Tibial nerve (tissue), 4 donors: ENCODE measurements around the gene SPRYD3. TPM values are rescaled to one million over a fixed set of nuclear protein-coding genes. Genes with fewer than 3 reads are reported as not detected.

Source experiments
- DNase-seq, 2 donors: peaks; one replicate each; pipeline ENCODE4 v3.0.0-alpha.2; 2019; ENCODE audit warnings: low spot score in 2 of 2
- H3K27ac ChIP-seq, 4 donors: fragments of 200-600 bp; sonication (generic) in 3 of 4; one replicate each; pipeline ENCODE4 v1.5.1; 2017 to 2019; ENCODE audit warnings: mild to moderate bottlenecking in 1 of 4
- H3K27me3 ChIP-seq, 2 donors: fragments of 200-600 bp; sonication (generic) in 1 of 2; one replicate each; pipeline versions ENCODE4 v1.5.1 to v1.6.0; 2017 to 2019
- H3K36me3 ChIP-seq, 3 donors: fragments of 200-600 bp; sonication (generic); one replicate each; pipeline ENCODE4 v1.5.1; 2018 to 2019
- H3K4me1 ChIP-seq, 4 donors: fragments of 200-600 bp; sonication (generic) in 3 of 4; one replicate each; pipeline ENCODE4 v1.5.1; 2017 to 2019
- H3K4me3 ChIP-seq, 4 donors: fragments of 200-600 bp; sonication (generic) in 3 of 4; one replicate each; pipeline ENCODE4 v1.5.1; 2017 to 2019; ENCODE audit warnings: mild to moderate bottlenecking in 1 of 4, moderate library complexity in 1 of 4
- H3K9me3 ChIP-seq, 4 donors: fragments of 200-600 bp; sonication (generic) in 3 of 4; one replicate each; pipeline ENCODE4 v1.5.1; 2017 to 2019
- EP300 ChIP-seq, 2 donors: sonication (generic); formaldehyde crosslinking; IDR thresholded peaks; one replicate each; pipeline ENCODE4 v1.6.1; 2017; ENCODE audit warnings: antibody characterized with exemption in 2 of 2, mild to moderate bottlenecking in 1 of 2
- POLR2A ChIP-seq, 2 donors: fragments of 450-650 bp; IDR thresholded peaks; one replicate each; pipeline ENCODE4 v1.6.1; 2017; ENCODE audit warnings: antibody characterized with exemption in 2 of 2, mild to moderate bottlenecking in 2 of 2, moderate library complexity in 2 of 2
- WGBS, 2 donors: methylation state at CpG; one replicate each; pipeline ENCODE4 v1.1.5; 2018; 5-methylcytosine and 5-hydroxymethylcytosine counted together
- total RNA-seq, 4 donors: library from RNA; depleted of rRNA; stranded (reverse); fragments of >200 nt; gene quantifications; one replicate each; pipeline ENCODE4 v1.1.0, GENCODE V29; 2016
- TF ChIP-seq, protein P1 (sequence below), 5 experiments: fragments of 200-600 bp in 3 of 5; fragments of 450-650 bp in 2 of 5; sonication (generic) in 3 of 5; IDR thresholded peaks; one replicate each; pipeline ENCODE4 v1.5.1; 2016 to 2019; ENCODE audit warnings: antibody characterized with exemption in 5 of 5, mild to moderate bottlenecking in 3 of 5, moderate library complexity in 2 of 5

SPRYD3 gene
- total RNA-seq, 4 donors from 2014 or later: 51.8 to 57.0 (median 54.3) TPM

DNA sequence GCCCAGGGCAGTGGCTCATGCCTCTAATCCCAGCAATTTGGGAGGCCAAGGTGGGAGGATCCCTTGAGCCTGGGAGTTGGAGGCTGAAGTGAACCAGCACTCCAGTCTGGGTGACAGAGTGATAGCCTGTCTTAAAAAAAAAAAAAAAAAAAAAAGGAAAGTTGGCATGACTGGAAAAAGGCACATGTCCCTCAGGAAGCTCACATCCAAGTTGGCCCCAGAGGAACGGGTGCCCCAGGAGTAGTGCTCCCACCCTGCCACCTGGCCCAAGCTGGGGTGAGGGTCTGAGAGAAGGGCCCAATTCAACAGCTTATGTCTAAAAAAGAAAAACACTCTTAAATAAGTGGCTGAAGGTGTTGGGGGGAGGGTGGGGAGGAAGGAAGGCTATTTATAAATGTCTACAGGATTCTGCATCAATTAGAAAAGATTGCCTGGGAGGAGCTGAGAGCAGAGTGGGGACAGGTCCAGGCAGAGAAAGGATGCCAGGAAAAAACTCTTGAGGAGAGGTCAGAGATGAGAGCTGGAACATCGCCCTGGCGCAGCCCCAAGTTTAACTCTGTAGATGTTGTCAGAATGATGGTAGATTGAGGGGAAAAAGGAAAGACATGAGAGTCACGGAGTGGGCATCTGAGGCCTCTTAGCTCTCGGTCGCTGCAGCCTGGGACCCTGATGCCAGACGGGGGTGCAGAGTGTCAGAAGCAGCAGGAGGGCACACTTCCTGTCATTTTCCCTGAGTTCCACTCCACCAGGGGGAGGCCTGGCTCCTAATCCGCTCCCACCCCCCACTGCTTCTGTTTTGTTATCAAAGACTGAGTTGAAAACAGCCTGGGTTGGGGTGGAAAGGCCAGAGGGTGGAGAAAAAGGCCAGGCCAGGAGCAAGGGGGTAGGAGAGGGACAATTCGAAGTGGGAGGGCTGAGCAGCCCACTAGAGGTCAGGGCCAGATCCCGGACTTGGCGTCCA, 7.3 kb downstream of the SPRYD3 start:
- peaks cover 0 to 98% (median 66%) of the 10 kb centered on the region in 4 donors for H3K4me1 ChIP-seq
- no peaks in the 10 kb centered on the region for H3K27me3 ChIP-seq
- no peaks in the 10 kb centered on the region for H3K9me3 ChIP-seq
- 12 to 20% methylated on average over 11 of the region's 11 CpGs for WGBS, 2 donors
- TF ChIP-seq, protein P1, sequence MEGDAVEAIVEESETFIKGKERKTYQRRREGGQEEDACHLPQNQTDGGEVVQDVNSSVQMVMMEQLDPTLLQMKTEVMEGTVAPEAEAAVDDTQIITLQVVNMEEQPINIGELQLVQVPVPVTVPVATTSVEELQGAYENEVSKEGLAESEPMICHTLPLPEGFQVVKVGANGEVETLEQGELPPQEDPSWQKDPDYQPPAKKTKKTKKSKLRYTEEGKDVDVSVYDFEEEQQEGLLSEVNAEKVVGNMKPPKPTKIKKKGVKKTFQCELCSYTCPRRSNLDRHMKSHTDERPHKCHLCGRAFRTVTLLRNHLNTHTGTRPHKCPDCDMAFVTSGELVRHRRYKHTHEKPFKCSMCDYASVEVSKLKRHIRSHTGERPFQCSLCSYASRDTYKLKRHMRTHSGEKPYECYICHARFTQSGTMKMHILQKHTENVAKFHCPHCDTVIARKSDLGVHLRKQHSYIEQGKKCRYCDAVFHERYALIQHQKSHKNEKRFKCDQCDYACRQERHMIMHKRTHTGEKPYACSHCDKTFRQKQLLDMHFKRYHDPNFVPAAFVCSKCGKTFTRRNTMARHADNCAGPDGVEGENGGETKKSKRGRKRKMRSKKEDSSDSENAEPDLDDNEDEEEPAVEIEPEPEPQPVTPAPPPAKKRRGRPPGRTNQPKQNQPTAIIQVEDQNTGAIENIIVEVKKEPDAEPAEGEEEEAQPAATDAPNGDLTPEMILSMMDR (IDR thresholded peaks at IDR 0.05): peak in 2 of 5 experiments; percentile 14 to 35
- TF ChIP-seq EP300 (IDR thresholded peaks at IDR 0.05): peak in 1 of 2 donors; percentile 73
- TF ChIP-seq POLR2A (IDR thresholded peaks at IDR 0.05): no peak
- peaks cover 0 to 49% (median 0%) of the 10 kb centered on the region in 3 donors for H3K36me3 ChIP-seq
- DNase-seq: peak; percentile 83 to 91
- H3K27ac ChIP-seq: peak overlapping the region; percentile 75 to 100 (median 91)
- H3K4me3 ChIP-seq: peak overlapping the region in 1 of 4 donors; percentile 30

DNA sequence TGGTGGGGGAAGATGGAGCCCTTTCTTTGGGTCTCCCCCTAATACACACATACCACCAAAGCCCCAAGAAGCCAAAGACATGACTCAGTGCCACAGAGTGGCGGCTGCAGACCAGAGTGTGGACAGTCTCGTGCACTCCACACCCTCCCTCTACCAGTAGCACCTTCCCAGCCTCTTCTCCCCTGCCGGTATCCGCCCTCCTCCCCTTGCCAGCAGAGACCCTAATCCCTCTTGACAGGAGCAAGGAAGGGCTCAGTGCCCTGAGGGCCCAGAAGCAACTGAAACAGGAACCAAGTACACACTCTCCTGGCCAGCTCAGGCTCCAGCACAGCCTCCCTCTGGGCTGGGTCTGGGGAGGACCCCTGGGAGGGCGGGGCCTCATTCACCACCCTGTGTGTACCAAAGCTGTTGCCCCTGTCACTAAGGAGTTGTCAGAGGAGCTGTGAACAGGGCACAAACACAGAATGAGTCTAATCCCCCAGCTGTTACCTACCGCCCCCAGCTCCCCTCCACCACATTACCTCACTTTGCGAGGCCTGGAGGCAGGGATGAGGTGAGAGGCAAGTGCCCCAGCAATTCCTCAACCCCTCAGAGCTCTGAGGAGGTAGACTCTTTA, 8.2 kb downstream of the SPRYD3 start:
- H3K27ac ChIP-seq: peak overlapping the region; percentile 75 to 100 (median 91)
- no peak for TF ChIP-seq EP300 (IDR thresholded peaks at IDR 0.05)
- TF ChIP-seq POLR2A (IDR thresholded peaks at IDR 0.05): no peak
- TF ChIP-seq, protein P1 (IDR thresholded peaks at IDR 0.05): no peak
- no peaks in the 10 kb centered on the region for H3K9me3 ChIP-seq
- DNase-seq: no peak
- H3K4me3 ChIP-seq: no peak overlapping the region
- H3K36me3 ChIP-seq: peaks cover 0 to 48% (median 0%) of the 10 kb centered on the region in 3 donors
- 62 to 68% methylated on average over 7 of the region's 7 CpGs for WGBS, 2 donors
- H3K27me3 ChIP-seq: no peaks in the 10 kb centered on the region
- H3K4me1 ChIP-seq: peaks cover 0 to 100% (median 73%) of the 10 kb centered on the region in 4 donors

DNA sequence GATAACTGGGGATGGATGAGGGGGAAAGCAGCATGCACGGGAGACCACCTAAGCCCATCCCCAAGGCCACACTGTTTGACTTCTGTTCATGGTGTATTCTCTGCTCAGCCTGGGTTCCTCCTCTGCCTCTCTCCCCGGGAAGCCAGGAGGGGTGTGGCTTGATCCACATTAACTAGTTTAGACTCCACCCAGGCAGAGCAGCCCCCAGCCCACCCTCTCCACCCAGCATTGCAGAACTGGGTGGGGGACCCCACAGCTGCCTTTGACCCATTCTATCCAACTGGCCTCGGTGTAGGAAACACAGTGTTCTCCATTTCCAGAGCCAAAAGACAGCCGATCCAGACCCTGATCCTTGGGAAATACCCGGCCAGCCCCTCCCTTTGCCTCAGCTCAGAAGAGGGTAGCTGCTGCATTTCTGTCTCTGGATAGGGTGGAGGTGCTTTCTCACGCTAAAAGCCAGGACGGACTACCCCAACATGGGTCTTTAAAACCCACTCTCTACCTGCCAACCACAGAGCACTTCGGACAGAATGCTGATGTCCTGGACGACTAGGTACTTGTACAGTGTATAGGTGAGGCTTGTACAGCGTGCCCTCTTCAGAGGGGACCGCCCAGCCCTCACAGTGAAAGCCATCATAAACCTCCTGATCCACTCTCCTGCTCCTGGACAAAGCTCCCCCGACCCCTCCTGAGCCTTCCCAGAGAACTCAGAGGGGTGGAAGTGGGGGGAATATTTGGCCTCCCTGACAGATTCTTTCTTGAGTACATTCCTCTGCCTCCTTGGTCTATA, 9.4 kb downstream of the SPRYD3 start:
- Histone ChIP-seq H3K27me3 (no peaks in the 10 kb centered on the region), H3K4me3 (peak overlapping the region in 1 of 4 donors; percentile 37), H3K27ac (peak overlapping the region; percentile 75 to 100 (median 91)), H3K4me1 (peaks cover 0 to 100% (median 82%) of the 10 kb centered on the region in 4 donors), H3K9me3 (no peaks in the 10 kb centered on the region), H3K36me3 (peaks cover 0 to 45% (median 0%) of the 10 kb centered on the region in 3 donors)
- peak in 1 of 2 donors; percentile 85 for TF ChIP-seq EP300 (IDR thresholded peaks at IDR 0.05)
- TF ChIP-seq, protein P1 (IDR thresholded peaks at IDR 0.05): no peak
- no peak for TF ChIP-seq POLR2A (IDR thresholded peaks at IDR 0.05)
- WGBS, 2 donors: 40 to 49% methylated on average over 12 of the region's 12 CpGs
- DNase-seq: peak in 1 of 2 donors; percentile 80

DNA sequence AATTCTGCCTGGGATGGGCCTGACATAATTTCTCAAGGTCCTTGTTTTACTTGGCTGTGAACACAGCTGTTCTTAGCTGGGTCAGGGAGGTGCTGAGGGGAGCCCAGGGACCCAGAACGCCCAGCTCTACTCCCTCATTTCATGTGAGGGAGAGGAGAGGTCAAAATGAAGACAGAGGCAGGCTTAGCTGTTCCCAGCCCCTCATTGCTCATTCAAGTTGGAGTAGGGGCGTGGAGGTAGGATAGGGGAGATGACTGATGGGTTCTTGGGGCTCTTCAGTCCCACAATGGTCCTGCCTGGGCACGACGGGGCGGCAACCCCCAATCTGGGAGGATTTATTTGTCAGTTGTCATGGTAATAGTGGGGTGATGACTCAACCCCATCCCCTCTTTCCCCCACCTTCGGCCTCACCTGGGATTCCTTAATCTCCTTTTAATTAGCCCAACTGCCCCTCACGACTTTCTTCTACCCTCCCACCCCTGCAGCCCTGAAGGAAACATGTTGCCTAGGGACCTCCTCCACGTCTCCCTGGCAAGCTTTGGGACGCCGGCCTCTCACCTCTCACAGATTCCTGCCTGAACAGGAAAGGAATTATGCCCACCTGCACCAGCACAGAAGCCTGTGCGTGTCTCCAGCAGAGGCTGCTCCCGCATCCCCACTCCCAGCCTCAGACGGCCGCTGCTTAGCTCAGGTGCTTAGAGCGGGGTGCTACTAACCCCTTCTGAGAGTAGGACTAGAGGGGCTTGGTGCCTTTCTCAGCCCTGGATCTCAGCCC, 10.2 kb downstream of the SPRYD3 start:
- peak overlapping the region in 1 of 4 donors; percentile 37 for H3K4me3 ChIP-seq

More for the DNA sequence above, 10.2 kb downstream of the SPRYD3 start:
- Histone ChIP-seq H3K36me3 (peaks cover 0 to 45% (median 0%) of the 10 kb centered on the region in 3 donors), H3K4me1 (peaks cover 0 to 100% (median 79%) of the 10 kb centered on the region in 4 donors), H3K9me3 (no peaks in the 10 kb centered on the region), H3K27ac (peak overlapping the region; percentile 75 to 100 (median 91)), H3K27me3 (no peaks in the 10 kb centered on the region)
- peak in 1 of 2 donors; percentile 19 for DNase-seq
- no peak for TF ChIP-seq POLR2A (IDR thresholded peaks at IDR 0.05)
- TF ChIP-seq, protein P1 (IDR thresholded peaks at IDR 0.05): no peak
- peak in 1 of 2 donors; percentile 45 for TF ChIP-seq EP300 (IDR thresholded peaks at IDR 0.05)
- 59 to 63% methylated on average over 15 of the region's 15 CpGs for WGBS, 2 donors
